IMR-90 (cell line): Measurements from ENCODE around the gene MPRIP. TPM values are rescaled to one million over a fixed set of nuclear protein-coding genes. Genes with fewer than 3 reads are reported as not detected.

Source experiments
- ATAC-seq: fragments of 200-7000 bp; cut with Tn5 transposase; 2 replicates; pipeline ENCODE4 v1.9.1; 2020; ENCODE audit warnings: low read depth, mild to moderate bottlenecking, moderate library complexity
- BruUV-seq: library from RNA; stranded (reverse); fragments of 400-500 nt; replicated peaks from 2 replicates; lab custom pipeline; 2021; lab: Mats Ljungman, UMichigan
- CTCF ChIA-PET: fragments of 300-600 bp; formaldehyde crosslinking; extraction: SDS; loops from one replicate; lab custom pipeline; 2021; ENCODE audit warnings: antibody characterized with exemption; lab: Yijun Ruan, JAX
- POLR2A ChIA-PET: fragments of 300-600 bp; sonication (Branson Sonifier 250); formaldehyde crosslinking; loops from one replicate; lab custom pipeline; 2022; ENCODE audit warnings: antibody characterized with exemption; ENCODE audit not compliant: unreplicated experiment; lab: Charles Lee
- DNase-seq: peaks from one replicate; pipeline ENCODE4 v3.0.0; 2013
- H2AFZ ChIP-seq: replicated peaks from 2 replicates; pipeline ENCODE3; 2013; ENCODE audit warnings: low read length, mild to moderate bottlenecking; ENCODE audit not compliant: poor library complexity
- H2AK5ac ChIP-seq: 2 replicates; pipeline ENCODE4 v1.6.1; 2013; ENCODE audit warnings: low read depth, low read length, inconsistent platforms
- H2AK9ac ChIP-seq: replicated peaks from 2 replicates; pipeline ENCODE3; 2013; ENCODE audit warnings: mild to moderate bottlenecking, low read depth, low read length, moderate library complexity; ENCODE audit not compliant: poor library complexity
- H2BK120ac ChIP-seq: 2 replicates; pipeline ENCODE4 v1.6.1; 2013; ENCODE audit warnings: low read depth, low read length, inconsistent platforms
- H2BK15ac ChIP-seq: 3 replicates; pipeline ENCODE4 v1.6.1; 2013; ENCODE audit warnings: low read depth, low read length, inconsistent platforms
- H2BK20ac ChIP-seq: 2 replicates; pipeline ENCODE4 v1.6.1; 2013; ENCODE audit warnings: low read depth, mild to moderate bottlenecking, inconsistent platforms, low read length, moderate library complexity
- H2BK5ac ChIP-seq: 2 replicates; pipeline ENCODE4 v1.6.1; 2013; ENCODE audit warnings: mild to moderate bottlenecking, low read depth, low read length, inconsistent platforms; ENCODE audit not compliant: poor library complexity, severe bottlenecking
- H3K14ac ChIP-seq: replicated peaks from 2 replicates; pipeline ENCODE4 v1.6.1; 2013; ENCODE audit warnings: low read depth, low read length, inconsistent platforms
- H3K18ac ChIP-seq: 2 replicates; pipeline ENCODE4 v1.6.1; 2013; ENCODE audit warnings: low read depth, low read length, control low read depth
- H3K23ac ChIP-seq: 2 replicates; pipeline ENCODE4 v1.6.1; 2013; ENCODE audit warnings: low read depth, low read length, inconsistent platforms
- H3K27ac ChIP-seq: 2 replicates; pipeline ENCODE4 v1.5.1; 2013; ENCODE audit warnings: mild to moderate bottlenecking, control low read depth, low read length; ENCODE audit not compliant: insufficient read depth
- H3K27me3 ChIP-seq: 2 replicates; pipeline ENCODE4 v1.6.1; 2013; ENCODE audit warnings: low read length; ENCODE audit not compliant: control insufficient read depth, insufficient read depth
- H3K36me3 ChIP-seq: 2 replicates; pipeline ENCODE4 v1.6.1; 2013; ENCODE audit warnings: low read length, mixed read lengths; ENCODE audit not compliant: control insufficient read depth, insufficient read depth
- H3K4ac ChIP-seq: 2 replicates; pipeline ENCODE4 v1.6.1; 2013; ENCODE audit warnings: low read depth, low read length, inconsistent platforms
- H3K4me1 ChIP-seq: 2 replicates; pipeline ENCODE4 v1.6.1; 2013; ENCODE audit warnings: low read length, mixed read lengths; ENCODE audit not compliant: control insufficient read depth, insufficient read depth
- H3K4me2 ChIP-seq: 2 replicates; pipeline ENCODE4 v1.6.1; 2013; ENCODE audit warnings: low read depth, mild to moderate bottlenecking, control low read depth, low read length, moderate library complexity
- H3K4me3 ChIP-seq: 2 replicates; pipeline ENCODE4 v1.5.1; 2013; ENCODE audit warnings: low read depth, mild to moderate bottlenecking, control low read depth, low read length, moderate library complexity; ENCODE audit not compliant: insufficient read depth
- H3K56ac ChIP-seq: 2 replicates; pipeline ENCODE4 v1.6.1; 2013; ENCODE audit warnings: low read length, inconsistent platforms; ENCODE audit not compliant: insufficient read depth; ENCODE audit errors: extremely low read depth
- H3K79me1 ChIP-seq, 2 experiments: 2 replicates each; pipeline ENCODE4 v1.6.1; 2013; ENCODE audit warnings: low read length in 2 of 2, inconsistent platforms in 1 of 2, low read depth in 1 of 2
- H3K9ac ChIP-seq: 2 replicates; pipeline ENCODE4 v1.6.1; 2013; ENCODE audit warnings: low read depth, low read length, control low read depth
- H3K9me1 ChIP-seq: 2 replicates; pipeline ENCODE4 v1.6.1; 2013; ENCODE audit warnings: low read length, inconsistent platforms; ENCODE audit not compliant: insufficient read depth
- H3K9me3 ChIP-seq: 2 replicates; pipeline ENCODE4 v1.6.1; 2013; ENCODE audit warnings: low read length; ENCODE audit not compliant: control insufficient read depth, insufficient read depth
- H4K20me1 ChIP-seq: 2 replicates; pipeline ENCODE4 v1.6.1; 2013; ENCODE audit warnings: low read length, inconsistent platforms; ENCODE audit not compliant: insufficient read depth
- H4K5ac ChIP-seq: 2 replicates; pipeline ENCODE4 v1.6.1; 2013; ENCODE audit warnings: mild to moderate bottlenecking, low read depth, low read length, control low read depth
- H4K8ac ChIP-seq, 2 experiments: 2 replicates each; pipeline ENCODE4 v1.6.1; 2013; ENCODE audit warnings: low read depth in 2 of 2, low read length in 2 of 2, control low read depth in 1 of 2, inconsistent platforms in 1 of 2
- H4K91ac ChIP-seq: 2 replicates; pipeline ENCODE4 v1.6.1; 2013; ENCODE audit warnings: low read depth, low read length, inconsistent platforms; ENCODE audit not compliant: insufficient read depth
- BHLHE40 ChIP-seq: fragments of 150-350 bp; IDR thresholded peaks from 2 replicates; pipeline ENCODE4 v1.6.1; 2016; ENCODE audit warnings: mild to moderate bottlenecking, low read depth, low read length
- CHD1 ChIP-seq: IDR thresholded peaks from 2 replicates; pipeline ENCODE4 v1.6.1; 2012; ENCODE audit warnings: low read depth, low read length, improper control_type of control experiment
- ELK1 ChIP-seq: fragments of 150-350 bp; IDR thresholded peaks from 2 replicates; pipeline ENCODE4 v1.6.1; 2016; ENCODE audit warnings: low read depth, mild to moderate bottlenecking, low read length, moderate library complexity, borderline replicate concordance
- FOS ChIP-seq: fragments of 150-350 bp; IDR thresholded peaks from 2 replicates; pipeline ENCODE4 v1.6.1; 2016; ENCODE audit warnings: low read depth, low read length
- RAD21 ChIP-seq: IDR thresholded peaks from 2 replicates; pipeline ENCODE4 v1.6.1; 2012; ENCODE audit warnings: low read length, improper control_type of control experiment
- RCOR1 ChIP-seq: IDR thresholded peaks from 2 replicates; pipeline ENCODE4 v1.6.1; 2012; ENCODE audit warnings: mild to moderate bottlenecking, low read length, improper control_type of control experiment; ENCODE audit not compliant: insufficient replicate concordance
- SMC3 ChIP-seq: fragments of 150-350 bp; IDR thresholded peaks from 2 replicates; pipeline ENCODE4 v1.6.1; 2016; ENCODE audit warnings: low read depth, mild to moderate bottlenecking, antibody characterized with exemption, low read length, moderate library complexity
- WGBS, 2 experiments: methylation state at CpG; one replicate each; pipeline versions ENCODE4 v1.1.5 to v1.1.7; 2013; ENCODE audit warnings: missing lambda C conversion rate in 2 of 2; ENCODE audit not compliant: insufficient read length in 1 of 2; ENCODE audit errors: extremely low coverage in 2 of 2; 5-methylcytosine and 5-hydroxymethylcytosine counted together
- dilution Hi-C: fragments of 300-500 bp; cut with HindIII; formaldehyde crosslinking; loops from one replicate; pipeline ENCODE4 v1.14.3; 2018; ENCODE audit warnings: low sequenced_read_pairs; ENCODE audit not compliant: unreplicated experiment
- in situ Hi-C: fragments of 300-500 bp; cut with MboI; formaldehyde crosslinking; loops from 3 replicates; pipeline ENCODE4 v1.14.3; 2019; ENCODE audit warnings: low sequenced_read_pairs, inconsistent platforms, mixed read lengths
- intact Hi-C: fragments of 100-400 bp; cut with micrococcal nuclease; formaldehyde crosslinking; loops from 2 replicates; pipeline ENCODE4 v1.10.0; 2022
- polyA plus RNA-seq, 3 experiments: library from polyadenylated mRNA; depleted of rRNA; stranded (reverse); fragments of >200 nt; gene quantifications; 2 replicates each; pipeline ENCODE4 v1.2.3, GENCODE V29; 2012; ENCODE audit warnings: low replicate concordance in 1 of 3
- total RNA-seq: library from RNA; depleted of rRNA; stranded (reverse); fragments of >200 nt; gene quantifications from 2 replicates; pipeline ENCODE4 v1.2.3, GENCODE V29; 2012

MPRIP gene
- total and polyA plus RNA-seq, 2 of the 4 experiments (the other 2 are of a cell fraction), result 111 to 149 TPM

GRCh38 chr17:17126131-17127110 is 84.2 kb downstream of the MPRIP start (continued):
- no peak for TF ChIP-seq BHLHE40
- TF ChIP-seq CHD1, result no peak

- no peak overlapping the region for H2AFZ ChIP-seq
- H3K23ac ChIP-seq, result no peak overlapping the region
- H3K27me3 ChIP-seq, result no peaks in the 10 kb centered on the region
- no peak overlapping the region for H2BK120ac ChIP-seq
- H2AK5ac ChIP-seq, result no peak overlapping the region
- no peak overlapping the region for H2BK5ac ChIP-seq
- H3K18ac ChIP-seq, result no peak overlapping the region
- no peaks in the 10 kb centered on the region for H3K9me3 ChIP-seq
- ChIA-PET POLR2A (no interaction called here), CTCF (no interaction called here)
- peaks cover 4% of the 10 kb centered on the region for H3K4me1 ChIP-seq
- H3K4ac ChIP-seq, result no peak overlapping the region
- dilution Hi-C loops, result no loop called here
- no peak overlapping the region for H3K4me3 ChIP-seq
- in situ Hi-C loops, result no loop called here
- peak overlapping the region; percentile 23 for H2AK9ac ChIP-seq
- no peak overlapping the region for H4K8ac ChIP-seq
- no peak overlapping the region for H2BK20ac ChIP-seq
- H3K14ac ChIP-seq, result no peak overlapping the region
- H4K5ac ChIP-seq, result no peak overlapping the region
- no peak for DNase-seq
- no peak overlapping the region for H3K9ac ChIP-seq
- H2BK15ac ChIP-seq, result no peak overlapping the region
- H3K4me2 ChIP-seq, result no peak overlapping the region
- H3K79me1 ChIP-seq, result peaks cover 49 to 92% of the 10 kb centered on the region in 2 experiments
- no peak overlapping the region for H4K91ac ChIP-seq
- H3K27ac ChIP-seq, result no peak overlapping the region
- BruUV-seq, result no TSS peak
- ATAC-seq, result no peak
- peaks cover 19% of the 10 kb centered on the region for H3K9me1 ChIP-seq
- intact Hi-C loops, result no loop called here
- TF ChIP-seq FOS (no peak), RCOR1 (no peak), RAD21 (no peak), SMC3 (no peak), ELK1 (no peak)
- 100% methylated on average over 2 of the region's 6 CpGs; no CpG with 5 or more reads in 1 of the 2 experiments for WGBS, 2 experiments
- peaks cover 72% of the 10 kb centered on the region for H4K20me1 ChIP-seq
- H3K56ac ChIP-seq, result no peak overlapping the region
- peaks cover 41% of the 10 kb centered on the region for H3K36me3 ChIP-seq
Measured at GRCh38 chr17:17127156-17127555, 84.9 kb downstream of the MPRIP start.
